ENCODE results near the gene GPBP1L1.

Gene GPBP1L1

GRCh38 chr1:45640293-45640692, 46.0 kb downstream of the GPBP1L1 start:
- Histone ChIP-seq H3F3A (ENCODE audit: control insufficient read depth, insufficient read depth) (peaks cover 7% of the 10 kb centered on the region), H3K4me1 (ENCODE audit: control insufficient read depth, low read length) (peaks cover 17% of the 10 kb centered on the region), H4K20me1 (ENCODE audit: control insufficient read depth, insufficient read depth, low read depth, low read length) (0 out of 2 replicates have a peak, but pooled peaks cover 7% of the 10 kb centered on the region), H3K9me3 (ENCODE audit: control insufficient read depth, insufficient read depth, low read length) (no peaks in the 10 kb centered on the region), H3K4me2 (ENCODE audit: low read length) (no peak overlapping the region), H3K27me3 (ENCODE audit: control insufficient read depth, low read length) (no peaks in the 10 kb centered on the region), H3K36me3 (ENCODE audit: control insufficient read depth, low read length) (peaks cover 81% of the 10 kb centered on the region), H3K9me2 (replicated peaks; ENCODE audit: control insufficient read depth, low read length) (no peaks in the 10 kb centered on the region), H3K4me3 (ENCODE audit: low read length) (no peak overlapping the region), H3K79me2 (ENCODE audit: control insufficient read depth, low read length) (peaks cover 34% of the 10 kb centered on the region), H3K27ac (ENCODE audit: low read depth, low read length) (no peak overlapping the region)
- TF ChIP-seq, protein P1, sequence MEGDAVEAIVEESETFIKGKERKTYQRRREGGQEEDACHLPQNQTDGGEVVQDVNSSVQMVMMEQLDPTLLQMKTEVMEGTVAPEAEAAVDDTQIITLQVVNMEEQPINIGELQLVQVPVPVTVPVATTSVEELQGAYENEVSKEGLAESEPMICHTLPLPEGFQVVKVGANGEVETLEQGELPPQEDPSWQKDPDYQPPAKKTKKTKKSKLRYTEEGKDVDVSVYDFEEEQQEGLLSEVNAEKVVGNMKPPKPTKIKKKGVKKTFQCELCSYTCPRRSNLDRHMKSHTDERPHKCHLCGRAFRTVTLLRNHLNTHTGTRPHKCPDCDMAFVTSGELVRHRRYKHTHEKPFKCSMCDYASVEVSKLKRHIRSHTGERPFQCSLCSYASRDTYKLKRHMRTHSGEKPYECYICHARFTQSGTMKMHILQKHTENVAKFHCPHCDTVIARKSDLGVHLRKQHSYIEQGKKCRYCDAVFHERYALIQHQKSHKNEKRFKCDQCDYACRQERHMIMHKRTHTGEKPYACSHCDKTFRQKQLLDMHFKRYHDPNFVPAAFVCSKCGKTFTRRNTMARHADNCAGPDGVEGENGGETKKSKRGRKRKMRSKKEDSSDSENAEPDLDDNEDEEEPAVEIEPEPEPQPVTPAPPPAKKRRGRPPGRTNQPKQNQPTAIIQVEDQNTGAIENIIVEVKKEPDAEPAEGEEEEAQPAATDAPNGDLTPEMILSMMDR (IDR thresholded peaks at IDR 0.05; ENCODE audit: low read depth, low read length, poor library complexity, severe bottlenecking) = no peak
- no peak for TF ChIP-seq EZH2phosphoT487 (IDR thresholded peaks at IDR 0.05; ENCODE audit: borderline replicate concordance, low read length)

- Histone ChIP-seq H3K27me3 (ENCODE audit: control insufficient read depth, low read length) (no peaks in the 10 kb centered on the region), H3K4me3 (ENCODE audit: low read length) (no peak overlapping the region), H3K27ac (ENCODE audit: low read depth, low read length) (no peak overlapping the region), H3K9me3 (ENCODE audit: control insufficient read depth, insufficient read depth, low read length) (no peaks in the 10 kb centered on the region), H3K4me2 (ENCODE audit: low read length) (no peak overlapping the region), H3K36me3 (ENCODE audit: control insufficient read depth, low read length) (peaks cover 90% of the 10 kb centered on the region), H3F3A (ENCODE audit: control insufficient read depth, insufficient read depth) (peaks cover 2% of the 10 kb centered on the region; the same call in 1 of the 2 replicates), H3K9me2 (replicated peaks; ENCODE audit: control insufficient read depth, low read length) (no peaks in the 10 kb centered on the region), H4K20me1 (ENCODE audit: control insufficient read depth, insufficient read depth, low read depth, low read length) (no peaks in the 10 kb centered on the region), H3K79me2 (ENCODE audit: control insufficient read depth, low read length) (no peaks in the 10 kb centered on the region), H3K4me1 (ENCODE audit: control insufficient read depth, low read length) (no peaks in the 10 kb centered on the region)
- no peak for TF ChIP-seq EZH2phosphoT487 (IDR thresholded peaks at IDR 0.05; ENCODE audit: borderline replicate concordance, low read length)
- TF ChIP-seq, protein P1 (IDR thresholded peaks at IDR 0.05; ENCODE audit: low read depth, low read length, poor library complexity, severe bottlenecking) = no peak
Observed at GRCh38 chr1:45635211-45635610, 51.1 kb downstream of the GPBP1L1 start.

DNA sequence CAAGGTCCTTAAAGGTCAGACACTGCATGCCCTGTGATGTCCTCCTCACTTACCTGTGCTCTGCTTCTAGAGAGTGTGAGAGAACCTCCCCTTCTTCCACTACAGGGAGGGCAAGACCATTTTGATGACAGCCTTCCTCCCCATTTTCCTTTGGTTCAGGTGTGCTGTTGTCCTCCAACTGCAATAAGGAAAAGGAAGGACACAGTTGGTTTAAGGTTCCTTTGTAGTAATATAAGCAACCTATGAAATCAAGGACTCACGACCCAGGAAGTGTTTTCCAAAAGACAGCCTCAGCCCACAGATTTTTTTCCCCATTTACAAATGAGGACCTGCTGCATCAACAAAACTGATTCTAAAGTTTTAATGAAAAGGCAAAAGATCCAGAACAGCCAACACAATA, 55.9 kb downstream of the GPBP1L1 start:
- no peaks in the 10 kb centered on the region for H3K9me2 ChIP-seq (replicated peaks; ENCODE audit: control insufficient read depth, low read length)
- H3K27ac ChIP-seq (ENCODE audit: low read depth, low read length) = no peak overlapping the region
- H3F3A ChIP-seq (ENCODE audit: control insufficient read depth, insufficient read depth) = peaks cover 4% of the 10 kb centered on the region
- no peaks in the 10 kb centered on the region for H3K9me3 ChIP-seq (ENCODE audit: control insufficient read depth, insufficient read depth, low read length)
- TF ChIP-seq EZH2phosphoT487 (IDR thresholded peaks at IDR 0.05; ENCODE audit: borderline replicate concordance, low read length) = no peak
- TF ChIP-seq, protein P1 (IDR thresholded peaks at IDR 0.05; ENCODE audit: low read depth, low read length, poor library complexity, severe bottlenecking) = no peak
- H3K36me3 ChIP-seq (ENCODE audit: control insufficient read depth, low read length) = peaks cover 73% of the 10 kb centered on the region
- H3K4me3 ChIP-seq (ENCODE audit: low read length) = no peak overlapping the region
- H4K20me1 ChIP-seq (ENCODE audit: control insufficient read depth, insufficient read depth, low read depth, low read length) = no peaks in the 10 kb centered on the region
- H3K27me3 ChIP-seq (ENCODE audit: control insufficient read depth, low read length) = no peaks in the 10 kb centered on the region
- no peaks in the 10 kb centered on the region for H3K79me2 ChIP-seq (ENCODE audit: control insufficient read depth, low read length)
- no peak overlapping the region for H3K4me2 ChIP-seq (ENCODE audit: low read length)
- no peaks in the 10 kb centered on the region for H3K4me1 ChIP-seq (ENCODE audit: control insufficient read depth, low read length)

Data from DOHH2 (cell line).